Fibroblast of peridontal ligament (primary cell): ENCODE results near the gene PRR16.
A peak's percentile ranks its signal among the peaks of the same experiment; 100 is the strongest.
"Not testable (repeated sequence)": the region's sequence is repeated elsewhere in the genome, so short reads cannot be mapped to it uniquely, and the experiment has no call there.

Experiments used
- DNase-seq: peaks from one replicate; pipeline ENCODE4 v3.0.0-alpha.2; 2010; ENCODE audit errors: extremely low read depth

The PRR16 gene

GRCh38 chr5:120463991-120464626 is at the start of gene PRR16:
Gene PRR16 (plus strand): TSS chr5:120464300.
- peak; percentile 61 for DNase-seq

- DNase-seq: no peak
These were observed 48.1 kb upstream of the PRR16 start for GRCh38 chr5:120415985-120416384.

- no peak for DNase-seq
These were observed 45.0 kb upstream of the PRR16 start for GRCh38 chr5:120419127-120419526.

GRCh38 chr5:120426633-120427275 is 37.3 kb upstream of the PRR16 start:
- not testable (repeated sequence) for DNase-seq

- DNase-seq: no peak
These were observed 33.5 kb upstream of the PRR16 start for GRCh38 chr5:120430572-120430971.

- DNase-seq: peak; percentile 18
These were observed 31.2 kb upstream of the PRR16 start for GRCh38 chr5:120432861-120433260.

- DNase-seq: no peak
These were observed 29.0 kb upstream of the PRR16 start for GRCh38 chr5:120435129-120435528.

GRCh38 chr5:120436996-120437395 is 27.1 kb upstream of the PRR16 start:
- DNase-seq: no peak

- no peak for DNase-seq
These were observed 21.4 kb upstream of the PRR16 start for GRCh38 chr5:120442694-120443093.

GRCh38 chr5:120443607-120444006 is 20.5 kb upstream of the PRR16 start:
- no peak for DNase-seq

- DNase-seq: peak; percentile 90
These were observed 18.0 kb upstream of the PRR16 start for GRCh38 chr5:120446068-120446492.

- no peak for DNase-seq
These were observed 17.2 kb upstream of the PRR16 start for GRCh38 chr5:120446901-120447300.

- no peak for DNase-seq
These were observed 16.3 kb upstream of the PRR16 start for GRCh38 chr5:120447706-120448239.

- DNase-seq: no peak
These were observed 14.6 kb upstream of the PRR16 start for GRCh38 chr5:120449501-120449900.

- no peak for DNase-seq
These were observed 13.2 kb upstream of the PRR16 start for GRCh38 chr5:120450910-120451309.

- no peak for DNase-seq
These were observed 12.7 kb upstream of the PRR16 start for GRCh38 chr5:120451445-120451844.

GRCh38 chr5:120452471-120452870 is 11.6 kb upstream of the PRR16 start:
- no peak for DNase-seq

GRCh38 chr5:120454094-120454798 is 9.9 kb upstream of the PRR16 start:
- peak; percentile 88 for DNase-seq

GRCh38 chr5:120456006-120456405 is 8.1 kb upstream of the PRR16 start:
- no peak for DNase-seq

GRCh38 chr5:120457839-120458507 is 6.1 kb upstream of the PRR16 start:
- DNase-seq: peak; percentile 63

GRCh38 chr5:120458508-120458847 is 5.6 kb upstream of the PRR16 start:
- DNase-seq: not testable (repeated sequence)

- no peak for DNase-seq
These were observed 2.8 kb upstream of the PRR16 start for GRCh38 chr5:120461251-120461650.
